ENCODE measurements around the gene ZNF784.

ZNF784 gene

DNA sequence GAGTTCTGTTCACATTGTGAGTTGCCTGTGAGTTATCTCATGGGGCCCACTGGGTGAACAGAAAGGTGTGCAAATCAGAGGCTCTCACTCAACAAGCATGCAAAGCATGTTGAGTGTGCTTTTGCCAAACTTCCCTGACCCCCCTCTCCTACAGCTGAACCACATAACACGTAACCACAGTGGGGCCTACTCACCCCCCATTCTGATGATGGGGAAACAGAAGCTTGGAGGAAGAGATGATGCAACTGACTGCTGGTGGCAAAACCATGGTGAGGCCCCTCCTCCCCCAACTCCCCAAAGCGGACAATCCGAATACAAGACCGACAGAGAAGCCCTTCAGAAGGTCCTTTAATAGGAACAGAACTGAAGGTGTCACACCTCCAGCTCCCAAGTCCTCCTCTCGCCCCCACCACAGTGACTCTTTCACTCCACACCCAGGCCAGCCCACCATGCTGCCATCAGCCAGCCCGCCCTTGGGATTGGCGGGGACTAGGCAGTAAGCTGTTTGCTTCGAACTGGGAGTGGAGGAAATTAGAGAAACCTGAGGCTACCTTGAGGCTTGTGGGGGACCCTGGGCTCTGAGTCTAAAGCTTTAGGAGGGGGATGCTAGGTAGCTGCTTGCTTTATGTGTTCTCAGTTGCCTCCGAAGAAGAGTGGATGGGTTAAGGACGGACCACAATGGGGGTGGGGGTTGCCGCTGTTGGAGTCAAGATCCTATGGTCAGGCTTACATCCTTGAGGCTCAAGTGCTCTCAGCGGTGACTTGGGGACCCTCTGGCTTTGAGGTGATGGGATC, 3.8 kb downstream of the ZNF784 start:
- no peak for DNase-seq (ENCODE audit: low read depth)

DNA sequence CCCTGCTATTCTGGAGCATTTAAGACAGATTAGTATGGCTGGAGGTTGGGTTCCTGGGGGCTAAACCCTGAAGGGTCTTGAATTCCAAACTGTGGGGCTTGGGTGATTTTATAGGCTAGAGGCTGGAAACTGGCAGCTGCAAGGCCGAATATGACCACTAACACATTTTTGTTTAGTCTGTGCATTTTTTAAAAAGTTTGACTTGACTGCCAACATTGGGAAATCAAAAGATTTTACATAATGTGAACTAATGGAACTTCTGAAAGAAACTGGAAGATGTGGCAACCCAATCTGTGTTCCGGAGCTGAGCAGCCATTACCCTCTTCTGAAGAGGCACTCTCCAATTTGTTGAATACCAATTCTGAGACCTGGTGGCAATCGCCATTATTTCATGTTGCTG, 5.1 kb downstream of the ZNF784 start:
- no peak for DNase-seq (ENCODE audit: low read depth)

DNA sequence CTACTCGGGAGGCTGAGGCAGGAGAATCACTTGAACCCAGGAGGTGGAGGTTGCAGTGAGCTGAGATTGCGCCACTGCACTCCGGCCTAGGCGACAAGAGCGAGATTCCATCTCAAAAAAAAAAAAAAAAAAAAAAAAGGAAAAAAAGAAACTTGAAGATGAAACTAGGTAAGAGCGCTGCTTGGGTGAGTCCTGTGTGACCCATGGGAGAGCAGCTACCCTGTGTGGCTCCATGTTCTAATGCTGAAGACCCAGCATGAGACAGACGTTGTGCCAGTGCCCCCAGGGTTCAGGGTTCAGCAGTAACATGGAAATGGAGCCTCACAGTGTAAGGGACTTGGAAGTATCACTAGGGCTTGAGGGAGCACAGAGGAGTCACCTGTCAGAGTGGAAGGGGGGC, 5.9 kb downstream of the ZNF784 start:
- DNase-seq (ENCODE audit: low read depth) = no peak

DNA sequence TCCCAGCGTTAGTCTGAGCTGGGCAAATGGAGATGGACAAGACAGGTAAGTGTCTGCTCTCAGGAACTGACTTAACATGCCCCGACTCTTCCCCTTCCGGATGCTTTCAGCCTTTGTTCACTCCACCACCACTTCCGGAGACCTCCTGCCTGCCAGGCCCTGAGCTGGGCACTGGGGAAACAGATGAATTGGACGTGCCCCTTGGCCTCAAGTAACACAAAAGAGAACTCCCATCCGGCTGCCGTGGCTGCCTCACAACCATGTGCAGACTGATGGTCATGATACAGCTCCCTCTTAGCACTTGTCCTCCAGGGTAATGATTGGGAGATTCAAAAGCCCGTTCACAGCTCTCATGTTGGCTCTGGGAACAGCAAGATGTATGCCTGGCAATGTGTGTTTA, 6.9 kb downstream of the ZNF784 start:
- DNase-seq (ENCODE audit: low read depth) = no peak

DNA sequence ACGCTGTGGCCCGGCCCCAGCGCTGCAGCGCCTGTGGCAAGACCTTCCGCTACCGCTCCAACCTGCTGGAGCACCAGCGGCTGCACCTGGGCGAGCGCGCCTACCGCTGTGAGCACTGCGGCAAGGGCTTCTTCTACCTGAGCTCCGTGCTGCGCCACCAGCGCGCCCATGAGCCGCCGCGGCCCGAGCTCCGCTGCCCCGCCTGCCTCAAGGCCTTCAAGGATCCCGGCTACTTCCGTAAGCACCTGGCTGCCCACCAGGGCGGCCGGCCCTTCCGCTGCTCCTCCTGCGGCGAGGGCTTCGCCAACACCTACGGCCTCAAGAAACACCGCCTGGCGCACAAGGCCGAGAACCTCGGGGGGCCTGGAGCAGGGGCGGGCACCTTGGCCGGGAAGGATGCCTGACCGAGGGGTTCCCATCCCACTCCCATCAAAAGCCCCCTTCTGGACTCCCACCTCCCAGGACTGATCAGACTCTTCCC, 7.9 kb downstream of the ZNF784 start:
- DNase-seq (ENCODE audit: low read depth) = no peak

DNA sequence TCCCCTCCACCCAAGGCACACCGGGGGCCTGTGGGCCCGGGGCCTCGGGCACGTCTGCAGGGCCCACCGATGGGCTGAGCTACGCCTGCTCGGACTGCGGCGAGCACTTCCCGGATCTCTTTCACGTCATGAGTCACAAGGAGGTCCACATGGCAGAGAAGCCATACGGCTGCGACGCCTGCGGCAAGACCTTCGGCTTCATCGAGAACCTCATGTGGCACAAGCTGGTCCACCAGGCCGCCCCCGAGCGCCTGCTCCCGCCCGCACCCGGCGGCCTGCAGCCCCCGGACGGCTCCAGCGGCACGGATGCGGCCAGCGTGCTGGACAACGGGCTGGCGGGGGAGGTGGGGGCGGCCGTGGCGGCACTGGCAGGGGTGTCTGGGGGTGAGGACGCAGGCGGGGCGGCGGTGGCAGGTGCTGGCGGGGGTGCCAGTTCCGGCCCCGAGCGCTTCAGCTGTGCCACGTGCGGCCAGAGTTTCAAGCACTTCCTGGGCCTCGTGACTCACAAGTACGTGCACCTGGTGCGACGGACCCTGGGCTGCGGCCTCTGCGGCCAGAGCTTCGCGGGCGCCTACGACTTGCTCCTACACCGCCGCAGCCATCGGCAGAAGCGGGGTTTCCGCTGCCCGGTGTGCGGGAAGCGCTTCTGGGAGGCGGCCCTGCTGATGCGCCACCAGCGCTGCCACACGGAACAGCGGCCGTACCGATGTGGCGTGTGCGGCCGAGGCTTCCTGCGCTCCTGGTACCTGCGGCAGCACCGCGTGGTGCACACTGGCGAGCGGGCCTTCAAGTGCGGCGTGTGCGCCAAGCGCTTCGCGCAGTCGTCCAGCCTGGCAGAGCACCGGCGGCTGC, 8.6 kb downstream of the ZNF784 start:
- no peak for DNase-seq (ENCODE audit: low read depth)

DNA sequence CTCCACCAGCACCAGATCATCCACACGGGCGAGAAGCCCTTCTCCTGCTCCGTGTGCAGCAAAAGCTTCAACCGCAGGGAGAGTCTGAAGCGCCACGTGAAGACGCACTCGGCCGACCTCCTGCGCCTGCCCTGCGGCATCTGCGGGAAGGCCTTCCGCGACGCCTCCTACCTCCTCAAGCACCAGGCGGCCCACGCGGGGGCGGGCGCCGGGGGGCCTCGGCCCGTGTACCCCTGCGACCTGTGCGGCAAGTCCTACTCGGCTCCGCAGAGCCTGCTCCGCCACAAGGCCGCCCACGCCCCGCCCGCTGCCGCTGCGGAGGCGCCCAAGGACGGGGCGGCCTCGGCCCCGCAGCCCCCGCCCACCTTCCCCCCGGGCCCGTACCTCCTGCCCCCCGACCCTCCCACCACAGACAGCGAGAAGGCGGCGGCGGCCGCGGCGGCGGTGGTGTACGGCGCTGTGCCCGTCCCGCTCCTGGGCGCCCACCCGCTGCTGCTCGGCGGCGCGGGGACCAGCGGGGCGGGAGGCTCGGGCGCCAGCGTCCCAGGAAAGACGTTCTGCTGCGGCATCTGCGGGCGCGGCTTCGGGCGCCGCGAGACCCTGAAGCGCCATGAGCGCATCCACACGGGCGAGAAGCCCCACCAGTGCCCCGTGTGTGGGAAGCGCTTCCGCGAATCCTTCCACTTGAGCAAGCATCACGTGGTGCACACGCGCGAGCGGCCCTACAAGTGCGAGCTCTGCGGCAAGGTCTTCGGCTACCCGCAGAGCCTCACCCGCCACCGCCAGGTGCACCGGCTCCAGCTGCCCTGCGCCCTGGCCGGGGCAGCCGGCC, 9.4 kb downstream of the ZNF784 start:
- no peak for DNase-seq (ENCODE audit: low read depth)

DNA sequence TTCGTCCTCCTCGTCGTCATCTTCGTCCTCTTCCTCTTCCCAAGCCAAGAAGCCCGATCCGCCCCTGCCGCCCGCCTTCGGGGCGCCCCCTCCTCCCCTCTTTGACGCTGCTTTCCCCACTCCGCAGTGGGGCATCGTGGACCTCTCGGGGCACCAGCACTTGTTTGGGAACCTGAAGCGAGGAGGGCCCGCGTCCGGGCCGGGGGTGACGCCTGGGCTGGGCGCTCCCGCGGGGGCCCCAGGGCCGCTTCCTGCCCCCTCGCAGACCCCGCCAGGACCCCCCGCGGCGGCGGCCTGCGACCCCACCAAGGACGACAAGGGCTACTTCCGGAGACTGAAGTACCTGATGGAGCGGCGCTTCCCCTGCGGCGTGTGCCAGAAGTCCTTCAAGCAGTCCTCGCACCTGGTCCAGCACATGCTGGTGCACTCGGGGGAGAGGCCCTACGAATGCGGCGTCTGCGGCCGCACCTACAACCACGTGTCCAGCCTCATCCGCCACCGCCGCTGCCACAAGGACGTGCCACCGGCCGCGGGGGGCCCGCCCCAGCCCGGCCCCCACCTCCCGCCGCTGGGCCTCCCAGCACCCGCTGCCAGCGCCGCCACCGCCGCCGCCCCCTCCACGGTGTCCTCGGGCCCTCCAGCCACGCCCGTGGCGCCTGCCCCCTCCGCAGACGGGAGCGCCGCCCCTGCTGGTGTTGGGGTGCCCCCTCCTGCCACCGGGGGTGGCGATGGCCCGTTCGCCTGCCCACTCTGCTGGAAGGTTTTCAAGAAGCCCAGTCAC, 10.2 kb downstream of the ZNF784 start:
- DNase-seq (ENCODE audit: low read depth) = no peak

DNA sequence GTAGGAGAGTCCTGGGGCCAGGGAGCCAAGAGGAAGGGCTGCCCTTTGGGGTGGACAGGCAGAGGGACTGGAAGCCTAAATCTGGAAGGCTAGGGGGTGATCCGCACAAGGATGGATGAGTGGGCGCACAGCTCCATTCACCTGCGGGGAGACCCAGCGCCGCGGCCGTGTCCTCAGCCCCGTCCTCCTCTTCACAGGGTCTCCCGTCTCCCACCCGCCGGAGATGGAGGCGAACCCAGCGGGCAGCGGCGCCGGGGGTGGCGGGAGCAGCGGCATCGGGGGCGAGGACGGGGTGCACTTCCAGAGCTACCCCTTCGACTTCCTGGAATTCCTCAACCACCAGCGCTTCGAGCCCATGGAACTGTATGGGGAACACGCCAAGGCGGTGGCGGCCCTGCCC, 11.0 kb downstream of the ZNF784 start:
- DNase-seq (ENCODE audit: low read depth) = no peak

DNA sequence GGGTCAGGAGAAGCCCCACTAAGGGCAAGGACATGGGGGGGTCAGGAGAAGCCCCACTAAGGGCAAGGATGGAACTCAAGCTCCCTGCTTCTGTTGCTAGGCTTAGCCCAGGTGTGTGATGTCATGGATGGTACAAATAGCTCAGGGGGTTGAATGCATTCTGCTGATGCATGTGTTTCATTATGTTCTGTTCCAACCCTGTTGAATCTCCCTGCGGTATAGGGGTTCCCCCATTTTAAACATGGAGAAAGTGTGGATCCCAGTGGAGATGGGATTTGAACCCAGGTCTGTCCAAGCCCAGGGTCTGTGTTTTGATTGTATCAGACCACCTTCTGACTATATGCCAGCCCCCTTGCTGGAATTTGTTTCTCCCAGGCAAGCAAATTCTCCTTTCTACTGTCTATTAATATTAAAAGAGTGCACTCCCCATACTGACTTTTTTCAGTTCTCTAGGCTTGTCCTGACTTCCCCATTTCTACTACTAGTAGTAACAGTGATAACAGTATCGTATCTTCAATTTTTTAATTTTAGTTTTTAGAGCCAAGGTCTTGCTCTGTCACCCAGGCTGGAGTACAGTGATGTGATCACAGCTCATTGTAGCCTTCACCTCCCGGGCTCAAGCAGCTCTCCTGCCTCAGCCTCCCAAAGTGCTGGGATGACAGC, 12.3 kb downstream of the ZNF784 start:
- DNase-seq (ENCODE audit: low read depth) = no peak

DNA sequence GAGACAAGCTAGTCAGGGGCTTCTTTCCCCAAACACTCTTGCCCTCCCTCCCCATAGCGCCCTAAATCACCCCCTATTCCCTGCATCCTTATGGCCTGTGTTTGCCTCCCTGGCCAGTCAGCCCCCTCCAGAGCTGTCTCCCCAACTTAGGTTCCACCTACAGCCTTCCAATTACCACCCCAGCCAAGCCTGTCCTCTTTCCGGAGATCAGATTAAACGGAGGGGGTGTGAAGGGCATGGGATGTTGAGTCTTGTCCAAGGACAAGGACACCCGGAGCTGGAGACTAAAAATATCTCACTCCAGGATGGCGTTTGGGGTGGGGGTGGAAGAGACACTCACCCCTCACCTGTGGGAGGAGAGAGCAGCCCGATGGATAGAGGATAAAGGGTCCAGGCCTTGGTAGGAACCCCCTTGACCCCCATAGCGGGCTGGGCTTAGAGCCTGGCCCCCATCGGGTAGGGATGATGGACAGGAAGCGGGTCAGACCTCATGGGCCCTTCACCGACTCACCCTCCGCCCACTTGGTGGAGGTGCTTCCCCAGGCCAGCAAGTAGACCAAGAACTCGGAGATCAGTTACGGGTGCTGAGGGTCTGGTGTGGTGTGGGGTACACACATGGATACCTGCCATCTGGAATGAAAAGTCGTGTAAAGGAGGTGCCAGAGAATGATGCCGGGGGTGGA, 12.9 kb downstream of the ZNF784 start:
- no peak for DNase-seq (ENCODE audit: low read depth)

DNA sequence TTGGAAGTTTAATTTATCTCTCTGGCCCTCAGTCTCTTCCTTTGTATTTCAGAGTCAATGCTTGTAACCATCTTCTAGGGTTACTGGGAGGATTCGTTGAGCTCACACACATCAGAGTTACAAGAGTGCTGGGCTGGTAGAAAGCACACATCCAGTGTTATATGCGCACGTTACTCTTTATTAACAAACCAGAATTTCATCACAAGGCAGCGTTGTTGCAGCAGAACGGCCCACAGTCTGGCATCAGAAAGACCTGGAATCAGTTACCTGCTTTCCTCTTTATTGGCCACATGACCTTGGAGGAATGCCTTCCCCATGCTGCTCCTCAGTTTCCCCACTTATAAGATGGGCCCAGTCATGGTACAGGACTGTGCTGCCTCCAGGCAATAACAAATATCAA, 15.0 kb downstream of the ZNF784 start:
- no peak for DNase-seq (ENCODE audit: low read depth)

DNA sequence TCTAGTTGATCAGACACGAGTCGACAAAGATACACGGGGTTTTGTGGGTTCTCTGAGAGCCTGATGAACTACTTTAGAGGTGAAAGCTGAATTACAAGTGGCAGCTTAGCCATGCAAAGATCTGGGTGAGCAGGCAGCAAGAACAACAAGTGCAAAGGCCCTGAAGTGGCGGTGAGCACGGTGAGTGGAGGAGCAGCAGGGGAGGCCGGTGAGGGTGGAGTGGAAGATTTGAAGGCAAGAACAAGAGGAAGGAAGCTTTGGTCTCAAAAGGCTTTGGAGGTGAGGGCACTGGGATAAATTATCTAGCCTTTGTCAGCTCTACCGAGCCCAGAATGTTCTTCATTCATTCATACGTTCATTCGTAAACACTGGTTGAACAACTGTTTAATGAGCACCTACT, 17.5 kb downstream of the ZNF784 start:
- no peak for DNase-seq (ENCODE audit: low read depth)

DNA sequence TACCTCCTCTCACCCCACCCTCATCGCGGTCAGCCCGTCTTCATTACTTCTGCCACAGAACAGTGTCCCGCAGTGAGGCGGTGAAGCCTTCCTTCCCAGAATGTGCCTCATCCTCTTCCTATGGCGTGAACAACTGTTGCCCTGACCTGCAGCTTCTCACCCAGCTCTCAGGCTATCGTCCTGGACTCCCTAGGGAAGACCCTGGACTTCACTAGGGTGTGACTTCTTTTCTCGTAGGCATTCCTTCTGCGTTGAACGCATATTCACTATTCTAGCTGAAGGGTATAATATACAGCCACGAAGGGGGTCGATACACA, 17.9 kb downstream of the ZNF784 start:
- DNase-seq (ENCODE audit: low read depth) = no peak

DNA sequence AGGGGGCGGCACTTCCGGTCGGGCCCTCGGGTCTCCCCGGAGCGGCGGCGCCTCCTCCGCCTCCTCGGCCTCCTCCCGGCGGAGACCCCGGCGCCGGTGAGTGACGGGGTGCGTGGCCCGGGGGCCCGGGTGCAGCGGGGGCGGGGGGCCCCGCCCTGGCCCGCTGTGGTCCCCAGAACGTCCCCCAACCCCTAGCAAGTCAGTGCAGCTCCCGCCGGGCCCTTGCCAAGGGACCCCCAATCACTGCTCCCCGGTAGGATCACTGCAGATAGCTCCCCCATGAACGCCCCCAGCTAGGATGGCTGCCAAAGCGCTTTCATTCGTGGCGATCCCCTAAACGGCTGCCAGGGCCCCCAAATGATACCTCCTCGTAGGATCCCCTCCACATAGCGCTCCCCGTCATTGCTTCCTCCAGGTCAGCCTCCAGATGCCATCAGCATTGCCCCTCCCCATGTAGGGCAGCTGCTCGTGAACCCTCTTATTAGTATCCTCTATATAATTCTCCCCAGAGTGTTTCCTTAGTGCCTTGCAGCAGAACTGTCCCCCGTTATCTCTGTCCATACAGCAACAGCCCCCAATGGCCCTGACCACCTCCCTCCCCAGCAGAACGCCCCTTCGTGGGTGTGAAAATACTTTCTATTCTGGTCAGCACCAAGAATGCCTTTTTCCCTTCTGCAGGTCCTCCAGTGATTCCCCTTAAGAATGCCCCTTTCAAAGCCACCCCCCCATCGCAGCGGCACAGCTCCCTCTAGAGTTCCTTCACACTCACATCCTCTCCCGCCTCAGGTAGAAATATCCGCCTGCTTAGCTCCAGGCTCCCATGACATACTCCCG, 18.5 kb downstream of the ZNF784 start, which contains the start of gene ZNF865:
Gene ZNF865 (plus strand): TSS at position 11 of the 834 bp plus-strand sequence. CDS start 7,972 bp downstream, outside the sequence.
- peak; percentile 56 for DNase-seq (ENCODE audit: low read depth)

DNA sequence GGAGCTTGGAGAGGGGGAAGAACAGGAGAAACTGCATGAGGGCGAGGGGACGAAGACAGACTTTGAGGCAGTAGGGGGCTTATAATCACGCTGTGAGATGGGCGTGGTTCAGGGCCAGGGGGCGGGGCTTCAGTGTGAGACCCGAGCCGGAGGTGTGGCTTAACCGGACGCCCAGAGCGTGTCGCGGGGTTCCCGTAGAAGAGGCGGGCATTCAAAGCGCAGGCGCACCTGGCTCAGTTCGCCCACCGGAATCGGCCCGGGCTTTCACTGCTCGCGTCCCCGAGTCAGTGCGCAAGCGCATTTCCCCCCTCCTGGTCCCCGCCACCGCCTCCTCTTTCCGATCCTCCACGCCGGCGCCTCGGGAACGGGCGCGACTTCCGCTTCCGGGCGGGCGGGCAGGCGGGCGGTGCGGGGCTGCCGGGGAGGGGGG, 19.1 kb downstream of the ZNF784 start:
- peak; percentile 99 for DNase-seq (ENCODE audit: low read depth)

DNA sequence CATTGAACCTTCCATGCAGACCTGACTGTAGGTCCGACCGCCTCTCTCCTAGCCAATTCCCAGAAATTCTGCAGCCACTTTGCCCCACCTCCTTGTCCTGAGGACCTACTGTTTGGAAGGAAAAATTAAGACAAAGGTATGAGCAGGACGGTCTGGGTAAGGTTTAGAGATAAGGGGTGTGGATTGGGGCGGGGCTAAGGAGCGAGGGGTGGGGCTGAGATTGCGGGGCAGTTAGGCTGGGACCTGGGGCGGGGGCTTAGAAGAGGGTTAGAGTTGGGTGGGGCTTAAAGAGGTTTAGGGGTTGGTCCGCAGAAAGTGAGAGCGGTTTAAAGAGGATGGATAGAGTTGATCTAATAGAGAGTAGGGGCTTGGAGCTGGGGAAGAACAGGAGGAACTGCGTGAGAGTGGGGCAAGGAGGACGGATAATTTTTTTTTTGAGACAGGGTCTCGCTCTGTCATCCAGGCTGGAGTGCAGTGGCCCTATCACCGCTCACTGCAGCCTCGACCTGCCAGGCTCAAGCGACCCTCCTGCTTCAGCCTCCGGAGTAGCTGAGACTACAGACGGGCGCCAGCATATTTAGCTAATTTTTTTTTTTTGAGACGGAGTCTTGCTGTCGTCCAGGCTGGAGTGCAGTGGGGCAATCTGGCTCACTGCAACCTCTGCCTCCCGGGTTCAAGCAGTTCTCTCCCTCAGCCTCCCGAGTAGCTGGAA, 20.6 kb downstream of the ZNF784 start:
- no peak for DNase-seq (ENCODE audit: low read depth)

DNA sequence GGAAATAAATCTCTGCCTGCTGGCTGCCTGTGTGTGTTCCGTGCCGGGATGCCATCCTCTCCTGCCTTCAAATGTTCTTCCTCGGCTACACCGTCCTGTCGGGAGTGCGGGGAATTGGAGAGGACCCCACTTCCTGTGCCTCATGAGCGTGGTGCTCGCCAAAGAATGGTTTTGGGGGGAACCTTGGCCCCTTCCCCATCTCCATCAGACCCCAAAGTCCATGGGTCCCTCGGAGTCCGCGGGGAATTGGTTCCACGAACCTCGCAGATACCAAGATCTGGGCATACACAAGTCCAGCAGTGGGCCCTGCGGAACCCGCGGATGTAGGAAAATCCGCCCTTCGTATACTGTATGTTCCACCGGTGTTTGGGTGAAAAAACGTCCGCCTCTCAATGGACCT, 21.3 kb downstream of the ZNF784 start:
- no peak for DNase-seq (ENCODE audit: low read depth)
